IMR-90 (cell line): ENCODE results near the gene ATXN1. TPM values are rescaled to one million over a fixed set of nuclear protein-coding genes. Genes with fewer than 3 reads are reported as not detected.

Source experiments
- ATAC-seq: fragments of 200-7000 bp; cut with Tn5 transposase; 2 replicates; pipeline ENCODE4 v1.9.1; 2020; ENCODE audit warnings: low read depth, mild to moderate bottlenecking, moderate library complexity
- BruUV-seq: library from RNA; stranded (reverse); fragments of 400-500 nt; replicated peaks from 2 replicates; lab custom pipeline; 2021; lab: Mats Ljungman, UMichigan
- CTCF ChIA-PET: fragments of 300-600 bp; formaldehyde crosslinking; extraction: SDS; loops from one replicate; lab custom pipeline; 2021; ENCODE audit warnings: antibody characterized with exemption; lab: Yijun Ruan, JAX
- POLR2A ChIA-PET: fragments of 300-600 bp; sonication (Branson Sonifier 250); formaldehyde crosslinking; loops from one replicate; lab custom pipeline; 2022; ENCODE audit warnings: antibody characterized with exemption; ENCODE audit not compliant: unreplicated experiment; lab: Charles Lee
- DNase-seq: peaks from one replicate; pipeline ENCODE4 v3.0.0; 2013
- H2AFZ ChIP-seq: replicated peaks from 2 replicates; pipeline ENCODE3; 2013; ENCODE audit warnings: low read length, mild to moderate bottlenecking; ENCODE audit not compliant: poor library complexity
- H2AK5ac ChIP-seq: 2 replicates; pipeline ENCODE4 v1.6.1; 2013; ENCODE audit warnings: low read depth, low read length, inconsistent platforms
- H2AK9ac ChIP-seq: replicated peaks from 2 replicates; pipeline ENCODE3; 2013; ENCODE audit warnings: mild to moderate bottlenecking, low read depth, low read length, moderate library complexity; ENCODE audit not compliant: poor library complexity
- H2BK120ac ChIP-seq: 2 replicates; pipeline ENCODE4 v1.6.1; 2013; ENCODE audit warnings: low read depth, low read length, inconsistent platforms
- H2BK15ac ChIP-seq: 3 replicates; pipeline ENCODE4 v1.6.1; 2013; ENCODE audit warnings: low read depth, low read length, inconsistent platforms
- H2BK20ac ChIP-seq: 2 replicates; pipeline ENCODE4 v1.6.1; 2013; ENCODE audit warnings: low read depth, mild to moderate bottlenecking, inconsistent platforms, low read length, moderate library complexity
- H2BK5ac ChIP-seq: 2 replicates; pipeline ENCODE4 v1.6.1; 2013; ENCODE audit warnings: mild to moderate bottlenecking, low read depth, low read length, inconsistent platforms; ENCODE audit not compliant: poor library complexity, severe bottlenecking
- H3K14ac ChIP-seq: replicated peaks from 2 replicates; pipeline ENCODE4 v1.6.1; 2013; ENCODE audit warnings: low read depth, low read length, inconsistent platforms
- H3K18ac ChIP-seq: 2 replicates; pipeline ENCODE4 v1.6.1; 2013; ENCODE audit warnings: low read depth, low read length, control low read depth
- H3K23ac ChIP-seq: 2 replicates; pipeline ENCODE4 v1.6.1; 2013; ENCODE audit warnings: low read depth, low read length, inconsistent platforms
- H3K27ac ChIP-seq: 2 replicates; pipeline ENCODE4 v1.5.1; 2013; ENCODE audit warnings: mild to moderate bottlenecking, control low read depth, low read length; ENCODE audit not compliant: insufficient read depth
- H3K27me3 ChIP-seq: 2 replicates; pipeline ENCODE4 v1.6.1; 2013; ENCODE audit warnings: low read length; ENCODE audit not compliant: control insufficient read depth, insufficient read depth
- H3K36me3 ChIP-seq: 2 replicates; pipeline ENCODE4 v1.6.1; 2013; ENCODE audit warnings: low read length, mixed read lengths; ENCODE audit not compliant: control insufficient read depth, insufficient read depth
- H3K4ac ChIP-seq: 2 replicates; pipeline ENCODE4 v1.6.1; 2013; ENCODE audit warnings: low read depth, low read length, inconsistent platforms
- H3K4me1 ChIP-seq: 2 replicates; pipeline ENCODE4 v1.6.1; 2013; ENCODE audit warnings: low read length, mixed read lengths; ENCODE audit not compliant: control insufficient read depth, insufficient read depth
- H3K4me2 ChIP-seq: 2 replicates; pipeline ENCODE4 v1.6.1; 2013; ENCODE audit warnings: low read depth, mild to moderate bottlenecking, control low read depth, low read length, moderate library complexity
- H3K4me3 ChIP-seq: 2 replicates; pipeline ENCODE4 v1.5.1; 2013; ENCODE audit warnings: low read depth, mild to moderate bottlenecking, control low read depth, low read length, moderate library complexity; ENCODE audit not compliant: insufficient read depth
- H3K56ac ChIP-seq: 2 replicates; pipeline ENCODE4 v1.6.1; 2013; ENCODE audit warnings: low read length, inconsistent platforms; ENCODE audit not compliant: insufficient read depth; ENCODE audit errors: extremely low read depth
- H3K79me1 ChIP-seq, 2 experiments: 2 replicates each; pipeline ENCODE4 v1.6.1; 2013; ENCODE audit warnings: low read length in 2 of 2, inconsistent platforms in 1 of 2, low read depth in 1 of 2
- H3K9ac ChIP-seq: 2 replicates; pipeline ENCODE4 v1.6.1; 2013; ENCODE audit warnings: low read depth, low read length, control low read depth
- H3K9me1 ChIP-seq: 2 replicates; pipeline ENCODE4 v1.6.1; 2013; ENCODE audit warnings: low read length, inconsistent platforms; ENCODE audit not compliant: insufficient read depth
- H3K9me3 ChIP-seq: 2 replicates; pipeline ENCODE4 v1.6.1; 2013; ENCODE audit warnings: low read length; ENCODE audit not compliant: control insufficient read depth, insufficient read depth
- H4K20me1 ChIP-seq: 2 replicates; pipeline ENCODE4 v1.6.1; 2013; ENCODE audit warnings: low read length, inconsistent platforms; ENCODE audit not compliant: insufficient read depth
- H4K5ac ChIP-seq: 2 replicates; pipeline ENCODE4 v1.6.1; 2013; ENCODE audit warnings: mild to moderate bottlenecking, low read depth, low read length, control low read depth
- H4K8ac ChIP-seq, 2 experiments: 2 replicates each; pipeline ENCODE4 v1.6.1; 2013; ENCODE audit warnings: low read depth in 2 of 2, low read length in 2 of 2, control low read depth in 1 of 2, inconsistent platforms in 1 of 2
- H4K91ac ChIP-seq: 2 replicates; pipeline ENCODE4 v1.6.1; 2013; ENCODE audit warnings: low read depth, low read length, inconsistent platforms; ENCODE audit not compliant: insufficient read depth
- BHLHE40 ChIP-seq: fragments of 150-350 bp; IDR thresholded peaks from 2 replicates; pipeline ENCODE4 v1.6.1; 2016; ENCODE audit warnings: mild to moderate bottlenecking, low read depth, low read length
- CHD1 ChIP-seq: IDR thresholded peaks from 2 replicates; pipeline ENCODE4 v1.6.1; 2012; ENCODE audit warnings: low read depth, low read length, improper control_type of control experiment
- FOS ChIP-seq: fragments of 150-350 bp; IDR thresholded peaks from 2 replicates; pipeline ENCODE4 v1.6.1; 2016; ENCODE audit warnings: low read depth, low read length
- MAZ ChIP-seq: IDR thresholded peaks from 2 replicates; pipeline ENCODE4 v1.6.1; 2012; ENCODE audit warnings: low read depth, mild to moderate bottlenecking, low read length, improper control_type of control experiment, moderate library complexity, borderline replicate concordance
- MXI1 ChIP-seq: IDR thresholded peaks from 2 replicates; pipeline ENCODE4 v1.6.1; 2012; ENCODE audit warnings: low read depth, mild to moderate bottlenecking, low read length, moderate library complexity, borderline replicate concordance
- NFE2L2 ChIP-seq: fragments of 150-350 bp; IDR thresholded peaks from 2 replicates; pipeline ENCODE4 v1.6.1; 2016; ENCODE audit warnings: low read depth, mild to moderate bottlenecking, low read length
- POLR2A ChIP-seq: IDR thresholded peaks from 2 replicates; pipeline ENCODE4 v1.6.1; 2012; ENCODE audit warnings: mild to moderate bottlenecking, low read depth, low read length
- RAD21 ChIP-seq: IDR thresholded peaks from 2 replicates; pipeline ENCODE4 v1.6.1; 2012; ENCODE audit warnings: low read length, improper control_type of control experiment
- RCOR1 ChIP-seq: IDR thresholded peaks from 2 replicates; pipeline ENCODE4 v1.6.1; 2012; ENCODE audit warnings: mild to moderate bottlenecking, low read length, improper control_type of control experiment; ENCODE audit not compliant: insufficient replicate concordance
- RFX5 ChIP-seq: IDR thresholded peaks from 2 replicates; pipeline ENCODE4 v1.8.0; 2012; ENCODE audit warnings: low read depth, mild to moderate bottlenecking, low read length, moderate library complexity
- SMC3 ChIP-seq: fragments of 150-350 bp; IDR thresholded peaks from 2 replicates; pipeline ENCODE4 v1.6.1; 2016; ENCODE audit warnings: low read depth, mild to moderate bottlenecking, antibody characterized with exemption, low read length, moderate library complexity
- USF2 ChIP-seq: fragments of 150-350 bp; IDR thresholded peaks from 2 replicates; pipeline ENCODE4 v1.6.1; 2017; ENCODE audit warnings: mild to moderate bottlenecking, antibody characterized with exemption, low read length, low read depth
- WGBS, 2 experiments: methylation state at CpG; one replicate each; pipeline versions ENCODE4 v1.1.5 to v1.1.7; 2013; ENCODE audit warnings: missing lambda C conversion rate in 2 of 2; ENCODE audit not compliant: insufficient read length in 1 of 2; ENCODE audit errors: extremely low coverage in 2 of 2; 5-methylcytosine and 5-hydroxymethylcytosine counted together
- dilution Hi-C: fragments of 300-500 bp; cut with HindIII; formaldehyde crosslinking; loops from one replicate; pipeline ENCODE4 v1.14.3; 2018; ENCODE audit warnings: low sequenced_read_pairs; ENCODE audit not compliant: unreplicated experiment
- in situ Hi-C: fragments of 300-500 bp; cut with MboI; formaldehyde crosslinking; loops from 3 replicates; pipeline ENCODE4 v1.14.3; 2019; ENCODE audit warnings: low sequenced_read_pairs, inconsistent platforms, mixed read lengths
- intact Hi-C: fragments of 100-400 bp; cut with micrococcal nuclease; formaldehyde crosslinking; loops from 2 replicates; pipeline ENCODE4 v1.10.0; 2022
- polyA plus RNA-seq, 3 experiments: library from polyadenylated mRNA; depleted of rRNA; stranded (reverse); fragments of >200 nt; gene quantifications; 2 replicates each; pipeline ENCODE4 v1.2.3, GENCODE V29; 2012; ENCODE audit warnings: low replicate concordance in 1 of 3
- total RNA-seq: library from RNA; depleted of rRNA; stranded (reverse); fragments of >200 nt; gene quantifications from 2 replicates; pipeline ENCODE4 v1.2.3, GENCODE V29; 2012

ATXN1 gene
- total and polyA plus RNA-seq, 2 of the 4 experiments (the other 2 are of a cell fraction) = 7.3 to 11.1 TPM

DNA sequence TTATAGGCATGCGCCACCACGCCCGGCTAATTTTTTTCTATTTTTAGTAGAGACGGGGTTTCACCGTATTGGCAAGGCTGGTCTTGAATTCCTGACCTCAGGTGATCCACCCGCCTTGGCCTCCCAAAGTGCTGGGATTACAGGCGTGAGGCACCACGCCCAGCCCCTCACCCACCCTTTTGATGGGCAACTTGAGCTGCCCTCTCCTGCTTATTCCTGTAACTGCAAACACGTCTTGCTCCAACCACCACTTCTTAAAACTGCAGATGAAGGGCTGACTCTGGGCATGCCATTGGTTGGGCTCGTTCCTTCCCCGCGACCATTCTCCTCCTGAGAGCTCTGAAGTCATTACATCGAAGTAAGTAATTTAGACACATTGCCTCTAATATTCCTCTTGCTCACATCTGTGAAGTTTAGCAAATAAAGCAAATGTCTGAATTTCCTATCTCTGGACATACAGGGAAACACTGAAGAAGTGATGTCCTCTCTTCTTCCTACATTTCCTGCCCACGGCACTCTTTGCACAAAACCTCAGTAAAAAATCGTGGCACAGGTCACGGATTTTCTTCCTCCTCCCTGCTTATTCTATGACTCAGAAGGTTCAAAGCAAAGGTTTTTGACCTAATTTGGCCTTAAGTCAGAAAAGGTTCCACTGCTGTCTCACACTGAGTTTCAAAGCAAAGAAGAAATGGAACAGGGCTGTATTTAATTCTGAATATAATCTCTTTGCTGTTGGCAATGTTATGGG is 405.4 kb downstream of the ATXN1 start:
- no peak overlapping the region for H3K56ac ChIP-seq
- no peaks in the 10 kb centered on the region for H3K27me3 ChIP-seq
- no peaks in the 10 kb centered on the region for H3K36me3 ChIP-seq
- no peak overlapping the region for H3K4me3 ChIP-seq
- H3K27ac ChIP-seq = no peak overlapping the region
- BruUV-seq = no TSS peak
- peaks cover 9% of the 10 kb centered on the region for H3K4me1 ChIP-seq
- no peak overlapping the region for H3K9ac ChIP-seq
- no peak overlapping the region; a peak in 1 of 4 replicates for H4K8ac ChIP-seq
- no peak overlapping the region for H3K4me2 ChIP-seq
- no peak overlapping the region for H2AFZ ChIP-seq
- H4K91ac ChIP-seq = no peak overlapping the region
- H2BK15ac ChIP-seq = no peak overlapping the region
- H3K18ac ChIP-seq = no peak overlapping the region
- in situ Hi-C loops = no loop called here
- H3K9me3 ChIP-seq = no peaks in the 10 kb centered on the region
- H4K20me1 ChIP-seq = 0 out of 2 replicates have a peak, but pooled peaks cover 4% of the 10 kb centered on the region
- dilution Hi-C loops = no loop called here
- DNase-seq (no peak), ATAC-seq (no peak)
- H2BK120ac ChIP-seq = 0 out of 2 replicates have a peak overlapping the region, but pooled peaks have one; percentile 26
- H2AK9ac ChIP-seq = no peak overlapping the region
- no peak overlapping the region for H2BK20ac ChIP-seq
- H4K5ac ChIP-seq = no peak overlapping the region
- TF ChIP-seq MAZ (no peak), SMC3 (no peak), MXI1 (no peak), RCOR1 (no peak), POLR2A (no peak), RFX5 (no peak), USF2 (no peak), FOS (no peak), CHD1 (no peak), NFE2L2 (no peak), BHLHE40 (no peak), RAD21 (no peak)
- H3K79me1 ChIP-seq = 0 out of 4 replicates have a peak, but pooled peaks cover 0 to 8% of the 10 kb centered on the region in 2 experiments
- peaks cover 6% of the 10 kb centered on the region; the same call in 1 of the 2 replicates for H3K9me1 ChIP-seq
- ChIA-PET CTCF (no interaction called here), POLR2A (no interaction called here)
- H3K23ac ChIP-seq = no peak overlapping the region
- H3K14ac ChIP-seq = 0 out of 2 replicates have a peak overlapping the region, but pooled peaks have one; percentile 17
- no peak overlapping the region for H2BK5ac ChIP-seq
- H2AK5ac ChIP-seq = peak overlapping the region; percentile 70; the same call in 1 of the 2 replicates
- H3K4ac ChIP-seq = no peak overlapping the region; the same call in 1 of the 2 replicates
- intact Hi-C loops = no loop called here
- 95% methylated on average over 4 of the region's 16 CpGs; no CpG with 5 or more reads in 1 of the 2 experiments for WGBS, 2 experiments
